AG04450 (cell line): Measurements from ENCODE around the gene RNGTT. TPM values are rescaled to one million over a fixed set of nuclear protein-coding genes. Genes with fewer than 3 reads are reported as not detected.

Experiments
- CTCF ChIA-PET: fragments of 300-600, 350-600 bp; formaldehyde crosslinking; extraction: SDS; loops from one replicate; lab custom pipeline; 2022; ENCODE audit warnings: antibody characterized with exemption, inconsistent platforms; lab: Charles Lee
- POLR2A ChIA-PET: fragments of 350-600 bp; formaldehyde crosslinking; extraction: SDS; loops from one replicate; lab custom pipeline; 2021; ENCODE audit warnings: antibody characterized with exemption, inconsistent platforms; lab: Yijun Ruan, JAX
- DNase-seq: peaks from one replicate; pipeline ENCODE4 v3.0.0-alpha.2; 2011; ENCODE audit warnings: low read depth, low spot score
- H3K27ac ChIP-seq: one replicate; pipeline ENCODE4 v1.5.1; 2012; ENCODE audit warnings: low read depth, low read length, control low read depth
- H3K27me3 ChIP-seq: one replicate; pipeline ENCODE4 v1.6.0; 2012; ENCODE audit warnings: low read length; ENCODE audit not compliant: control insufficient read depth, insufficient read depth
- H3K4me3 ChIP-seq: 2 replicates; pipeline ENCODE4 v1.5.1; 2011; ENCODE audit warnings: mild to moderate bottlenecking, low read depth, low read length, control low read depth
- H3K9me3 ChIP-seq: 2 replicates; pipeline ENCODE4 v1.5.1; 2012; ENCODE audit warnings: low read length; ENCODE audit not compliant: control insufficient read depth, insufficient read depth
- polyA plus RNA-seq: library from polyadenylated mRNA; depleted of rRNA; stranded (reverse); fragments of >200 nt; gene quantifications from 2 replicates; pipeline ENCODE4 v1.2.3, GENCODE V29; 2011
- TF ChIP-seq, protein P1 (sequence below): IDR thresholded peaks from 2 replicates; pipeline ENCODE4 v1.5.1; 2011; ENCODE audit warnings: low read depth, low read length, control low read depth, inconsistent platforms

The RNGTT gene
- polyA plus RNA-seq, 1 experiment = 11.2 TPM

DNA sequence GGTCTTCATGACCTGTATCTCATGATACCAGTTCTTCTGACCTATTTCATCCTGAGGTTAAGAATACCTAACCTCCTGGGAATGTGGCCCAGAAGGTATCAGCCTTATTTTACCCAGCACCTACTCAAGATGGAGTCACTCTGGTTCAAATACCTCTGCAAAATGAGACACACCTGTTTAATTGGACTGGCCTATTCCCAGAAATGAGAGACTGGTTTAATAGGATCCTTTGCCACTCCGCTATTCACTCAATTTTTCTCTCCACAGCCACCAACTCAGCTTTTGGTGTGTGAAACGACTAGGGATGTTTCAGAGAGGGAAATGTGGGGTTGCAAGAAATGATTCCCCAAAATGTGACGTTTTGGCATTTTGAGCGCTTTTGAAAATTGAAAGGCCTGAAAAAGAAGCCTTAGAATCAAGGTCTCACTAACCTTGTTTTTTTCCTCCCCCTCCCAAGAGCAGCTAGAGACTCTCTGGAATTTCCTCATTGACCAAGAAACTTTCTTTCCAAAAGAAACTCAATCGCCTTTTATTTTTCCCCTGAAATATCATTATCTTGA is 45.5 kb upstream of the RNGTT start:
- CTCF ChIA-PET = no interaction called here
- H3K27ac ChIP-seq = no peak overlapping the region
- H3K4me3 ChIP-seq = no peak overlapping the region
- H3K27me3 ChIP-seq = peaks cover 2% of the 10 kb centered on the region
- no peak for DNase-seq
- TF ChIP-seq, protein P1, sequence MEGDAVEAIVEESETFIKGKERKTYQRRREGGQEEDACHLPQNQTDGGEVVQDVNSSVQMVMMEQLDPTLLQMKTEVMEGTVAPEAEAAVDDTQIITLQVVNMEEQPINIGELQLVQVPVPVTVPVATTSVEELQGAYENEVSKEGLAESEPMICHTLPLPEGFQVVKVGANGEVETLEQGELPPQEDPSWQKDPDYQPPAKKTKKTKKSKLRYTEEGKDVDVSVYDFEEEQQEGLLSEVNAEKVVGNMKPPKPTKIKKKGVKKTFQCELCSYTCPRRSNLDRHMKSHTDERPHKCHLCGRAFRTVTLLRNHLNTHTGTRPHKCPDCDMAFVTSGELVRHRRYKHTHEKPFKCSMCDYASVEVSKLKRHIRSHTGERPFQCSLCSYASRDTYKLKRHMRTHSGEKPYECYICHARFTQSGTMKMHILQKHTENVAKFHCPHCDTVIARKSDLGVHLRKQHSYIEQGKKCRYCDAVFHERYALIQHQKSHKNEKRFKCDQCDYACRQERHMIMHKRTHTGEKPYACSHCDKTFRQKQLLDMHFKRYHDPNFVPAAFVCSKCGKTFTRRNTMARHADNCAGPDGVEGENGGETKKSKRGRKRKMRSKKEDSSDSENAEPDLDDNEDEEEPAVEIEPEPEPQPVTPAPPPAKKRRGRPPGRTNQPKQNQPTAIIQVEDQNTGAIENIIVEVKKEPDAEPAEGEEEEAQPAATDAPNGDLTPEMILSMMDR = no peak
- H3K9me3 ChIP-seq = no peaks in the 10 kb centered on the region
- POLR2A ChIA-PET = no interaction called here

DNA sequence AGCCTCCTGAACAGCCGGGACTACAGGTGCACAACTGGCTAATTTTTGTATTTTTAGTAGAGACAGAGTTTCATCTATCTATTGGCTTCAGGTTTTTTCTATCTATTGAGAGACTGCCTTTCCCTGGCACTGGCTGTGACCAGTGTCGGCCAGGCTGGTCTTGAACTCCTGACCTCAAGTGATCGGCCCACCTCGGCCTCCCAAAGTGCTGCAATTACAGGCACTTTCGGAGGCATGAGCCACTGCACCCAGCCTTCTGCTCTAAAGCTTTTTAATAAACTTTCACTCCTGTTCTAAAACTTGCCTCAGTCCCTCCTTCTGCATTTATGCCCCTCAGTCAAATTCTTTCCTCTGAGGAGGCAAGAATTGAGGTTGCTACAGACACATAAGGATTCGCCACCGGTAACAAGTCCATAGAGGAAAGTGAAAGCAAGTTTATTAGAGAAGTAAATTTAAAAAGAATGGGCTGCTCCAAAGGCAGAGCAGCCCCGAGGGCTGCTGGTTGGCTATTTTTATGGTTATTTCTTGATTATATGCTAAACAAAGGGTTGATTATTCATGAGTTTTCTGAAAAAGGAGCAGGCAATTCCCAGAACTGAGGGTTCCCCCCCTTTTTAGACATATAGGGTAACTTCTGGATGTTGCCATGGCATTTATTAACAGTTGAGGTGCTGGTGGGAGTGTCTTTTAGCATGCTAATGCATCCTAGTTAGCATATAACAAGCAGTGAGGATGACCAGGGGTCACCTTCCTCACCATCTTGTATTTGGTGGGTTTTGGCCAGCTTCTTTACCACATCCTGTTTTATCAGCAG is 44.8 kb upstream of the RNGTT start:
- ChIA-PET CTCF (interaction anchor here (0.6 to 1.0 kb wide), 2 partner anchors 167 to 234 kb away, joined by 3 to 4 read pairs; no protein-coding TSS in a partner anchor), POLR2A (no interaction called here)
- Histone ChIP-seq H3K27me3 (peaks cover 2% of the 10 kb centered on the region), H3K27ac (no peak overlapping the region), H3K4me3 (no peak overlapping the region), H3K9me3 (no peaks in the 10 kb centered on the region)
- TF ChIP-seq, protein P1 = no peak
- no peak for DNase-seq

DNA sequence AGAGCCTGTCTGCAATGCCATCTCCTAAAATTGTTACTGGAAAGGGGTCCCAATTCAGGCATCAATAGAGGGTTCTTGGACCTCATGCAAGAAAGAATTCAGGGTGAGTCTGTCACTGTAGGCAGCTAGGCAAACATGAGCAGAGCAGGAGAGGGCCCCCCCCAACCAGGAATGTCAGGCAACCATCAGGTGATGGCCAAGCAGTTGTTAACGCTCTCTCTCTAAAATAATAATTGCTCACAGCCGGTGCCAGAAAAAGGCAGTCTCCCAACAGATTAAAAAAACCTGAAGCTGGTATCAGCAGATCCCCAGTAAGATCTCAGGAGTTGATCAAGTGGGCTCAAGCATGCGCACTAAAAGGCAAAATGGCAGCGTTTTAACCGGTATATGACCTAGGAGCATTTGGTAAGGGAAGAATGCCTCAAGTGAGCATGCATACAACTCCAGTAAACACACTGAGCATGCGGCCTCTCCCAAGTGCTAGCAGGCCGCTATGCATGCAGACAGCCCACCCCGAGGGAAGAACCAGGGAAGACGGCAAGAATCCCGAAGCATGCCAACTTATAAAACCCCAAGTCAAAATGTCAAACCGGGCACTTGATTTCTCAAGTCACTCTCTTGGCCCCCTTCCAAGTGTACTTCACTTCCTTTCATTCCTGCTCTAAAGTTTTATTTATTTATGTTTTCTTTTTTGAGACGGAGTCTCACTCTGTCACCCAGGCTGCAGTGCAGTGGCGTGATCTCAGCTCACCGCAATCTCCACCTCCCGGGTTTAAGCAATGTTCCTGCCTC is 44.0 kb upstream of the RNGTT start:
- no peak for DNase-seq
- Histone ChIP-seq H3K27ac (no peak overlapping the region), H3K27me3 (peaks cover 2% of the 10 kb centered on the region), H3K4me3 (no peak overlapping the region), H3K9me3 (no peaks in the 10 kb centered on the region)
- TF ChIP-seq, protein P1 = no peak
- POLR2A ChIA-PET = no interaction called here
- CTCF ChIA-PET = interaction anchor here (0.6 to 1.0 kb wide), 3 partner anchors 89 to 235 kb away, joined by 3 to 4 read pairs (median 3); no protein-coding TSS in a partner anchor

DNA sequence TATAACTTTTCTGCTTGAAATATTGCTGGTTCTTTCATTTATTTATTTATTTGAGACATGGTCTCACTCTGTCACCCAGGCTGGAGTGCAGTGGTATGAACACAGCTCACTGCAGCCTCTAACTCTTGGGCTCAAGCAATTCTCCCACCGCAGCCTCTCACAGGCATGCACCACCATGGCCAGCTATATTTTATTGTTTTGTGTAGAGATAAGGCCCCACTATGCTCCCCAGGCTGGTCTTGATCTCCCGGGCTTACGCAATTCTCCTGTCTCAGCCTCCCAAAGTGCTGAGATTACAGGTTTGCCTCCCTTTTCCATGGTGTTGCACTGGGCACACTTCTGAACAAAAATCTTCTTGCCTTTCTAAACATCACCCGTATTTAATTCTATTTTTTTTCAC is 39.1 kb upstream of the RNGTT start:
- H3K27me3 ChIP-seq = no peaks in the 10 kb centered on the region
- TF ChIP-seq, protein P1 = no peak
- no peak overlapping the region for H3K27ac ChIP-seq
- CTCF ChIA-PET = no interaction called here
- H3K4me3 ChIP-seq = no peak overlapping the region
- no peaks in the 10 kb centered on the region for H3K9me3 ChIP-seq
- POLR2A ChIA-PET = no interaction called here
- DNase-seq = no peak
